ENCODE results near the gene TXLNG. TPM values are rescaled to one million over a fixed set of nuclear protein-coding genes. Genes with fewer than 3 reads are reported as not detected.

Gene TXLNG
- total RNA-seq, 120 experiments from 2014 or later = 10.9 to 20.8 (median 16.2) TPM

Other genes with a start within 250 kb of the TXLNG start
- gene S100G, start 136.3 kb upstream of the TXLNG start, total RNA-seq = not detected
- gene CTPS2, start 73.8 kb upstream of the TXLNG start, total RNA-seq = 10 to 100 TPM in 71 of 120 experiments, 1 to 10 TPM in 49; 6.7 to 16.4 (median 10.4) TPM
- gene SYAP1, start 66.9 kb upstream of the TXLNG start, total RNA-seq = 10 to 100 TPM; 13.0 to 30.2 (median 19.5) TPM
- gene RBBP7, start 83.9 kb downstream of the TXLNG start, total RNA-seq = 100 to 1,000 TPM in 7 of 120 experiments, 10 to 100 TPM in 113; 52.6 to 124 (median 81.9) TPM
- gene REPS2, start 160.2 kb downstream of the TXLNG start, total RNA-seq = 100 to 1,000 TPM in 13 of 120 experiments, 10 to 100 TPM in 107; 52.3 to 116 (median 83.4) TPM